GM12878 (cell line): ENCODE measurements around the gene RAPSN. TPM values are rescaled to one million over a fixed set of nuclear protein-coding genes. Genes with fewer than 3 reads are reported as not detected.

ENCODE experiments used
- BCL11A ChIP-seq: IDR thresholded peaks from 2 replicates; pipeline ENCODE4 v1.6.1; 2011; ENCODE audit warnings: low read depth, low read length
- CHD1 ChIP-seq: IDR thresholded peaks from 2 replicates; pipeline ENCODE4 v1.6.1; 2012; ENCODE audit warnings: low read depth, low read length, improper control_type of control experiment
- CTCF ChIP-seq, 3 experiments: IDR thresholded peaks in 2 of 3; conservative IDR thresholded peaks in 1 of 3; 2 replicates each; pipeline ENCODE4 v1.5.1; 2011; ENCODE audit warnings: low read depth in 3 of 3, low read length in 3 of 3, mild to moderate bottlenecking in 3 of 3, control low read depth in 2 of 3, moderate library complexity in 2 of 3, inconsistent platforms in 1 of 3, mixed read lengths in 1 of 3; ENCODE audit not compliant: control insufficient read depth in 2 of 3, insufficient read depth in 1 of 3; ENCODE audit errors: extremely low read depth in 1 of 3
- EGR1 ChIP-seq, 2 experiments: IDR thresholded peaks; 1 replicate in 1 of 2; 2 replicates in 1 of 2; pipeline ENCODE4 v1.6.1; 2011 to 2012; ENCODE audit warnings: low read depth in 2 of 2, low read length in 2 of 2, borderline replicate concordance in 1 of 2, mild to moderate bottlenecking in 1 of 2, moderate library complexity in 1 of 2
- LARP7 ChIP-seq: fragments of 450-650 bp; IDR thresholded peaks from 2 replicates; pipeline ENCODE4 v1.6.1; 2017; ENCODE audit warnings: mild to moderate bottlenecking
- NBN ChIP-seq: fragments of 450-650 bp; IDR thresholded peaks from 2 replicates; pipeline ENCODE4 v1.6.1; 2016
- NFIC ChIP-seq: IDR thresholded peaks from 2 replicates; pipeline ENCODE4 v1.6.1; 2012; ENCODE audit warnings: low read depth, mild to moderate bottlenecking, inconsistent platforms, low read length, moderate library complexity
- NFXL1 ChIP-seq: fragments of 450-650 bp; IDR thresholded peaks from 2 replicates; pipeline ENCODE4 v1.6.1; 2017; ENCODE audit warnings: antibody characterized with exemption, mild to moderate bottlenecking, borderline replicate concordance
- NKRF ChIP-seq: fragments of 450-650 bp; conservative IDR thresholded peaks from 2 replicates; pipeline ENCODE4 v1.6.1; 2017; ENCODE audit warnings: mild to moderate bottlenecking, moderate library complexity
- PBX3 ChIP-seq: IDR thresholded peaks from 2 replicates; pipeline ENCODE4 v1.6.1; 2011; ENCODE audit warnings: mild to moderate bottlenecking, low read depth, low read length, moderate library complexity; ENCODE audit not compliant: insufficient replicate concordance
- POU2F2 ChIP-seq: IDR thresholded peaks from 3 replicates; pipeline ENCODE4 v1.6.1; 2011; ENCODE audit warnings: low read depth, mild to moderate bottlenecking, low read length, borderline replicate concordance
- PRDM15 ChIP-seq: fragments of 450-650 bp; formaldehyde crosslinking; IDR thresholded peaks from 2 replicates; pipeline ENCODE4 v1.4.0; 2020; ENCODE audit warnings: mild to moderate bottlenecking, moderate library complexity
- ZNF274 ChIP-seq: IDR thresholded peaks from one replicate; pipeline ENCODE4 v1.8.0; 2011; ENCODE audit not compliant: insufficient read length, insufficient read depth
- polyA plus RNA-seq, 11 experiments: library from polyadenylated mRNA; depleted of rRNA in 4 of 11; unstranded in 6 of 11; stranded (reverse) in 5 of 11; fragments of >200 nt; fragmentation: Nextera tagmentation in 4 of 11; fragmentation: Illumina TruSeq in 1 of 11; extraction: Ambion mirVana in 4 of 11; extraction: Trizol in 1 of 11; gene quantifications; 1 replicate in 1 of 11; 2 replicates in 10 of 11; pipeline versions ENCODE4 v1.2.1 to v1.2.3, GENCODE V29; 2011 to 2016; ENCODE audit warnings: inconsistent platforms in 2 of 11, missing spikeins in 2 of 11, low read depth in 1 of 11
- total RNA-seq, 4 experiments: library from RNA; depleted of rRNA in 3 of 4; stranded (reverse); fragments of >200 nt in 3 of 4; fragmentation: Illumina TruSeq in 1 of 4; extraction: Trizol in 1 of 4; gene quantifications; 2 replicates each; pipeline versions ENCODE4 v1.2.1 to v1.2.3, GENCODE V29; 2013 to 2021
- TF ChIP-seq, protein P1 (sequence below): IDR thresholded peaks from 2 replicates; pipeline ENCODE4 v1.6.1; 2012; ENCODE audit warnings: low read depth, low read length, improper control_type of control experiment
- TF ChIP-seq, protein P2 (sequence below): fragments of 450-650 bp; formaldehyde crosslinking; IDR thresholded peaks from 2 replicates; pipeline ENCODE4 v1.4.0; 2022; ENCODE audit warnings: mild to moderate bottlenecking, moderate library complexity

The RAPSN gene
- total and polyA plus RNA-seq, 10 of the 15 experiments (the other 5 are each of a cell fraction or from before 2014, with no cell fraction given), result 0.08 to 0.23 (median 0.14) TPM; not detected in 6

GRCh38 chr11:47407746-47408590 is 41.0 kb downstream of the RAPSN start, which contains the start of gene SLC39A13 (continued):
- TF ChIP-seq CTCF (IDR thresholded peaks at IDR 0.05 in 2 of 3, conservative IDR thresholded peaks at IDR 0.05 in 1 of 3; ENCODE audit: control insufficient read depth in 2 of 3, extremely low read depth in 1 of 3, insufficient read depth in 1 of 3, low read depth in 3 of 3, low read length in 3 of 3) (peak; percentile 71 to 96 (median 79); a peak in 4 of 6 replicates), CHD1 (peak; percentile 56; the same call in 1 of the 2 replicates), NBN (no peak; the same call in 1 of the 2 replicates), LARP7 (peak; percentile 100), NKRF (peak; percentile 82), NFXL1 (peak; percentile 100), PRDM15 (no peak), PBX3 (no peak), ZNF274 (no peak), POU2F2 (peak; percentile 75; the same call in 2 of the 3 replicates), NFIC (peak; percentile 37; the same call in 1 of the 2 replicates), EGR1 (IDR thresholded peaks at IDR 0.05; ENCODE audit: borderline replicate concordance in 1 of 2, low read depth in 2 of 2, low read length in 2 of 2) (peak; percentile 70 to 75), BCL11A (0 out of 2 replicates have a peak, but pooled peaks have one; percentile 10)
- TF ChIP-seq, protein P1, sequence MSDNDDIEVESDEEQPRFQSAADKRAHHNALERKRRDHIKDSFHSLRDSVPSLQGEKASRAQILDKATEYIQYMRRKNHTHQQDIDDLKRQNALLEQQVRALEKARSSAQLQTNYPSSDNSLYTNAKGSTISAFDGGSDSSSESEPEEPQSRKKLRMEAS, result peak; percentile 90
- TF ChIP-seq, protein P2, sequence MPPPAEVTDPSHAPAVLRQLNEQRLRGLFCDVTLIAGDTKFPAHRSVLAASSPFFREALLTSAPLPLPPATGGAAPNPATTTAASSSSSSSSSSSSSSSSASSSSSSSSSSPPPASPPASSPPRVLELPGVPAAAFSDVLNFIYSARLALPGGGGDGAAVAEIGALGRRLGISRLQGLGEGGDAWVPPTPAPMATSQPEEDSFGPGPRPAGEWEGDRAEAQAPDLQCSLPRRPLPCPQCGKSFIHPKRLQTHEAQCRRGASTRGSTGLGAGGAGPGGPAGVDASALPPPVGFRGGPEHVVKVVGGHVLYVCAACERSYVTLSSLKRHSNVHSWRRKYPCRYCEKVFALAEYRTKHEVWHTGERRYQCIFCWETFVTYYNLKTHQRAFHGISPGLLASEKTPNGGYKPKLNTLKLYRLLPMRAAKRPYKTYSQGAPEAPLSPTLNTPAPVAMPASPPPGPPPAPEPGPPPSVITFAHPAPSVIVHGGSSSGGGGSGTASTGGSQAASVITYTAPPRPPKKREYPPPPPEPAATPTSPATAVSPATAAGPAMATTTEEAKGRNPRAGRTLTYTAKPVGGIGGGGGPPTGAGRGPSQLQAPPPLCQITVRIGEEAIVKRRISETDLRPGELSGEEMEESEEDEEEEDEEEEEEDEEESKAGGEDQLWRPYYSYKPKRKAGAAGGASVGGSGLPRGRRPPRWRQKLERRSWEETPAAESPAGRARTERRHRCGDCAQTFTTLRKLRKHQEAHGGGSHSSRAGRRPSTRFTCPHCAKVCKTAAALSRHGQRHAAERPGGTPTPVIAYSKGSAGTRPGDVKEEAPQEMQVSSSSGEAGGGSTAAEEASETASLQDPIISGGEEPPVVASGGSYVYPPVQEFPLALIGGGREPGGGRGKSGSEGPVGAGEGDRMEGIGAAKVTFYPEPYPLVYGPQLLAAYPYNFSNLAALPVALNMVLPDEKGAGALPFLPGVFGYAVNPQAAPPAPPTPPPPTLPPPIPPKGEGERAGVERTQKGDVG (CRISPR knock-in tag), result no peak
